Measurements from ENCODE around the gene PRCC. TPM values are rescaled to one million over a fixed set of nuclear protein-coding genes. Genes with fewer than 3 reads are reported as not detected.

Gene PRCC
- total and polyA plus RNA-seq, 2 of the 4 experiments (the other 2 are of a cell fraction): 10.6 to 59.6 TPM

DNA sequence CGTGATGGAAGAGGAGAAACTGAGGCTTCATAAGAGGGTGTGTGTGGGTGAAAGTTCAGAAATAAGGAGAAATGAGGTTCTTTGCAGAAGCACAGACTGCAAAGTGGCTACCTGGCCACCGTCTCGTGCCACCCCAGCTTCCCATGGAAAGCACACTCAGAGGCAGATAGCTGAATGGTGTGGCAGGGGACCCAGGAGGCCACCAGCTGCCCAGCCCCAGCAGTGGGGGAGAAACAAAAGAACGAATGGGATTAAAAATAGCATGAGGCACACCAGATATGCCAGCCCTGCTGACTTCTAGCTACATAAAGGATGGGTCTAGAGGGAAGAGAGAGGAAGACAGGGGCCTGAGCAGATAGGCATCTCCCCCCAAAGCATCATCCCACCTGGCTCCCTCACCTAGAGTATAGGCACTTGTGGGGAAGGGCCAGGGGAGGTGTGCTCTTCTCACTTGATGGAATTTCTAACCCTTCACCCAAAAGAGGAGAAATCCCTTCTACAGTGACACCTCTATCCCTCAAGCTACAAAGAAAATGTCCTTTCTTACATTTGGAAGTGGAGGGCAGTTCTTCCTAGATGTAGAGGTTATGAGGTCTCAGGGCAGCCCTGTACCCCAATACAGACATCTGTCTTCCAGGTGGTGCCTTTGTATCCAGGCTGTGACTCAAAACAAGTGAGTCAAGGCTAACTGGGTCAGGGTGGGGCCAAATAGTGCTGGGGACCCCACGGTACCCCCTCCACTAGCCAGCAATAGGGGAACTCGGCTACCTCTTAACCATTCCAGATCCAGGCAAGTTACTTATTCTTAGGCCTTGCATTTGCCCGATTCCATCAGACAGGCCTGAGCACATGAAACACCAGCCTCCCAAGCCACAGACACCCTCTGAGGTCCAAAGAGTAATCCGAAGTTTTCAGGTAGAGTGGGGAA is 19.3 kb upstream of the PRCC start:
- peaks cover 16% of the 10 kb centered on the region for H3K36me3 ChIP-seq (ENCODE audit: control insufficient read depth, insufficient read depth, low read length)
- peak overlapping the region; percentile 34 for H3K4me3 ChIP-seq (ENCODE audit: insufficient read depth, low read depth, low read length)
- peak overlapping the region; percentile 93 to 96 for H4K8ac ChIP-seq (ENCODE audit: low read depth in 2 of 2, low read length in 2 of 2)
- H4K91ac ChIP-seq (ENCODE audit: insufficient read depth, low read depth, low read length): peak overlapping the region; percentile 99
- peak overlapping the region; percentile 98 for H3K4ac ChIP-seq (ENCODE audit: low read depth, low read length)
- H4K20me1 ChIP-seq (ENCODE audit: insufficient read depth, low read length): 0 out of 2 replicates have a peak, but pooled peaks cover 11% of the 10 kb centered on the region
- ChIA-PET CTCF (interaction anchor here (1.0 to 1.1 kb wide), 2 partner anchors 18 to 20 kb away, joined by 3 to 4 read pairs; partner anchors contain the start of gene METTL25B), POLR2A (ENCODE audit: unreplicated experiment) (no interaction called here)
- H2AFZ ChIP-seq (replicated peaks; ENCODE audit: low read length, poor library complexity): peak overlapping the region; percentile 79
- peak overlapping the region; percentile 74 for H2BK20ac ChIP-seq (ENCODE audit: low read depth, low read length)
- peak overlapping the region; percentile 93 for H3K4me2 ChIP-seq (ENCODE audit: low read depth, low read length)
- H3K23ac ChIP-seq (ENCODE audit: low read depth, low read length): peak overlapping the region; percentile 97
- H3K27ac ChIP-seq (ENCODE audit: insufficient read depth, low read length): peak overlapping the region; percentile 95
- H3K9me3 ChIP-seq (ENCODE audit: control insufficient read depth, insufficient read depth, low read length): no peaks in the 10 kb centered on the region
- peak overlapping the region; percentile 83 for H2AK5ac ChIP-seq (ENCODE audit: low read depth, low read length)
- DNase-seq (no peak), ATAC-seq (ENCODE audit: low read depth) (no peak)
- TF ChIP-seq POLR2A (IDR thresholded peaks at IDR 0.05; ENCODE audit: low read depth, low read length) (no peak), RAD21 (IDR thresholded peaks at IDR 0.05; ENCODE audit: low read length) (no peak), BHLHE40 (IDR thresholded peaks at IDR 0.05; ENCODE audit: low read depth, low read length) (no peak), CHD1 (IDR thresholded peaks at IDR 0.05; ENCODE audit: low read depth, low read length) (no peak), RFX5 (IDR thresholded peaks at IDR 0.05; ENCODE audit: low read depth, low read length) (no peak), SMC3 (IDR thresholded peaks at IDR 0.05; ENCODE audit: low read depth, low read length) (no peak), NFE2L2 (IDR thresholded peaks at IDR 0.05; ENCODE audit: low read depth, low read length) (no peak), FOS (IDR thresholded peaks at IDR 0.05; ENCODE audit: low read depth, low read length) (no peak), MAFK (IDR thresholded peaks at IDR 0.05; ENCODE audit: low read depth, low read length) (no peak)
- TF ChIP-seq, protein P1, sequence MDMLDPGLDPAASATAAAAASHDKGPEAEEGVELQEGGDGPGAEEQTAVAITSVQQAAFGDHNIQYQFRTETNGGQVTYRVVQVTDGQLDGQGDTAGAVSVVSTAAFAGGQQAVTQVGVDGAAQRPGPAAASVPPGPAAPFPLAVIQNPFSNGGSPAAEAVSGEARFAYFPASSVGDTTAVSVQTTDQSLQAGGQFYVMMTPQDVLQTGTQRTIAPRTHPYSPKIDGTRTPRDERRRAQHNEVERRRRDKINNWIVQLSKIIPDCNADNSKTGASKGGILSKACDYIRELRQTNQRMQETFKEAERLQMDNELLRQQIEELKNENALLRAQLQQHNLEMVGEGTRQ (IDR thresholded peaks at IDR 0.05; ENCODE audit: low read depth, low read length): no peak
- H4K5ac ChIP-seq (ENCODE audit: low read depth, low read length): peak overlapping the region; percentile 90
- in situ Hi-C loops (cut with MboI; ENCODE audit: low sequenced_read_pairs) (no loop called here), dilution Hi-C loops (cut with HindIII; ENCODE audit: low sequenced_read_pairs, unreplicated experiment) (no loop called here), intact Hi-C loops (cut with micrococcal nuclease) (no loop called here)
- peak overlapping the region; percentile 78 for H3K9ac ChIP-seq (ENCODE audit: low read depth, low read length)
- peak overlapping the region; percentile 99 for H3K14ac ChIP-seq (replicated peaks; ENCODE audit: low read depth, low read length)
- H2AK9ac ChIP-seq (replicated peaks; ENCODE audit: low read depth, low read length, poor library complexity): peak overlapping the region; percentile 100
- H3K27me3 ChIP-seq (ENCODE audit: control insufficient read depth, insufficient read depth, low read length): no peaks in the 10 kb centered on the region
- H2BK5ac ChIP-seq (ENCODE audit: low read depth, low read length, poor library complexity, severe bottlenecking): peak overlapping the region; percentile 98
- peaks cover 34% of the 10 kb centered on the region for H3K4me1 ChIP-seq (ENCODE audit: control insufficient read depth, insufficient read depth, low read length)
- WGBS, 2 experiments (ENCODE audit: extremely low coverage in 2 of 2, insufficient read length in 1 of 2): 11% methylated on average over 1 of the region's 8 CpGs; no CpG with 5 or more reads in 1 of the 2 experiments
- peak overlapping the region; percentile 97 for H2BK15ac ChIP-seq (ENCODE audit: low read depth, low read length)
- peak overlapping the region; percentile 92 for H3K56ac ChIP-seq (ENCODE audit: extremely low read depth, insufficient read depth, low read length)
- peak overlapping the region; percentile 74 for H3K18ac ChIP-seq (ENCODE audit: low read depth, low read length)
- H3K79me1 ChIP-seq (ENCODE audit: low read depth in 1 of 2, low read length in 2 of 2): peaks cover 16 to 69% of the 10 kb centered on the region in 2 experiments
- H2BK120ac ChIP-seq (ENCODE audit: low read depth, low read length): peak overlapping the region; percentile 95
- H3K9me1 ChIP-seq (ENCODE audit: insufficient read depth, low read length): peaks cover 25% of the 10 kb centered on the region; the same call in 1 of the 2 replicates
- no TSS peak for BruUV-seq (replicated peaks)

All from IMR-90 (cell line).